K562 (cell line): ENCODE data around the gene PARD3. TPM values are rescaled to one million over a fixed set of nuclear protein-coding genes. Genes with fewer than 3 reads are reported as not detected.

Experiments used
- ATAC-seq: fragments of 200-7000 bp; cut with Tn5 transposase; 3 replicates; pipeline ENCODE4 v1.9.1; 2020; ENCODE audit warnings: moderate library complexity
- BruUV-seq: library from RNA; stranded (reverse); fragments of 400-500 nt; replicated peaks from 2 replicates; lab custom pipeline; 2021; lab: Mats Ljungman, UMichigan
- CTCF ChIA-PET: fragments of 300-600 bp; formaldehyde crosslinking; extraction: SDS; loops from one replicate; lab custom pipeline; 2021; ENCODE audit warnings: low intra/inter-chr PET ratio; lab: Yijun Ruan, JAX
- POLR2A ChIA-PET: fragments of 300-600, 350-650 bp; sonication (Branson Sonifier 250); formaldehyde crosslinking; extraction: SDS; loops from one replicate; lab custom pipeline; 2021; ENCODE audit warnings: antibody characterized with exemption, inconsistent platforms; lab: Yijun Ruan, JAX
- DNase-seq, 4 experiments: peaks; one replicate each; pipeline versions ENCODE4 v3.0.0 to v3.0.0-alpha.2; 2011 to 2018; ENCODE audit warnings: low spot score in 3 of 4, mixed read lengths in 3 of 4; ENCODE audit errors: extremely low read depth in 1 of 4
- FAIRE-seq: peaks from 2 replicates; lab custom pipeline; 2011; peaks lifted over from hg19 to GRCh38; lab: Jason Lieb, UNC
- H2AFZ ChIP-seq: 2 replicates; pipeline ENCODE4 v1.6.0; 2011; ENCODE audit warnings: low read depth, low read length, control low read depth, inconsistent platforms
- H3K27ac ChIP-seq: fragments of 200-600 bp; 3 replicates; pipeline ENCODE4 v1.8.0; 2011; ENCODE audit warnings: low read depth, mild to moderate bottlenecking, control low read depth, inconsistent platforms, low read length, moderate library complexity, mixed read lengths; ENCODE audit errors: extremely low read depth
- H3K27me3 ChIP-seq, 2 experiments: fragments of 300-600 bp in 1 of 2; 2 replicates in 1 of 2; 3 replicates in 1 of 2; pipeline versions ENCODE4 v1.6.0 to v1.8.0; 2011; ENCODE audit warnings: inconsistent platforms in 2 of 2, low read length in 2 of 2, mild to moderate bottlenecking in 1 of 2, mixed read lengths in 1 of 2, moderate library complexity in 1 of 2; ENCODE audit not compliant: control insufficient read depth in 2 of 2, insufficient read depth in 2 of 2
- H3K36me3 ChIP-seq: fragments of 300-600 bp; 3 replicates; pipeline ENCODE4 v1.8.0; 2011; ENCODE audit warnings: mild to moderate bottlenecking, low read length, inconsistent platforms; ENCODE audit not compliant: control insufficient read depth, insufficient read depth
- H3K4me1 ChIP-seq, 2 experiments: fragments of 200-600 bp in 1 of 2; replicated peaks in 1 of 2; 2 replicates in 1 of 2; 3 replicates in 1 of 2; pipeline versions ENCODE4 v1.5.1 to v1.8.0; 2011; ENCODE audit warnings: inconsistent platforms in 2 of 2, low read length in 2 of 2, mild to moderate bottlenecking in 1 of 2, mixed read lengths in 1 of 2, moderate library complexity in 1 of 2; ENCODE audit not compliant: control insufficient read depth in 2 of 2, insufficient read depth in 2 of 2
- H3K4me2 ChIP-seq: 2 replicates; pipeline ENCODE4 v1.6.1; 2011; ENCODE audit warnings: low read length, control low read depth, inconsistent platforms, mixed read lengths; ENCODE audit not compliant: insufficient read depth
- H3K4me3 ChIP-seq: fragments of 200-600 bp; sonication (generic), shearing (Covaris generic); 2 replicates; pipeline ENCODE4 v1.5.1; 2016; ENCODE audit warnings: control low read depth, inconsistent platforms
- H3K79me2 ChIP-seq: fragments of 200-600 bp; 3 replicates; pipeline ENCODE4 v1.8.0; 2011; ENCODE audit warnings: low read length, inconsistent platforms; ENCODE audit not compliant: control insufficient read depth, insufficient read depth
- H3K9ac ChIP-seq, 2 experiments: 2 replicates each; pipeline versions ENCODE4 v1.6.0 to v1.6.1; 2011; ENCODE audit warnings: low read depth in 2 of 2, low read length in 2 of 2, control low read depth in 1 of 2, inconsistent platforms in 1 of 2, mild to moderate bottlenecking in 1 of 2, mixed read lengths in 1 of 2; ENCODE audit not compliant: insufficient read depth in 1 of 2
- H3K9me1 ChIP-seq: one replicate; pipeline ENCODE4 v1.6.0; 2011; ENCODE audit warnings: inconsistent platforms, mild to moderate bottlenecking, low read length, moderate library complexity; ENCODE audit not compliant: control insufficient read depth, insufficient read depth
- H3K9me3 ChIP-seq: replicated peaks from 2 replicates; pipeline ENCODE4 v1.5.1; 2011; ENCODE audit warnings: low read depth, low read length, inconsistent platforms; ENCODE audit not compliant: control insufficient read depth, insufficient read depth
- H4K20me1 ChIP-seq: replicated peaks from 2 replicates; pipeline ENCODE4 v1.6.1; 2011; ENCODE audit warnings: low read length, inconsistent platforms, mixed read lengths; ENCODE audit not compliant: control insufficient read depth, insufficient read depth
- ARID3B ChIP-seq: fragments of 250-450 bp; sonication (Bioruptor Pico); IDR thresholded peaks from 2 replicates; pipeline ENCODE4 v1.4.0; 2020; ENCODE audit warnings: borderline replicate concordance
- CHCHD3 ChIP-seq: fragments of 250-450 bp; sonication (Bioruptor Pico); IDR thresholded peaks from 2 replicates; pipeline ENCODE4 v2.1.2; 2022; ENCODE audit warnings: mild to moderate bottlenecking
- DPF2 ChIP-seq: fragments of 450-650 bp; IDR thresholded peaks from 2 replicates; pipeline ENCODE4 v1.6.1; 2016
- KLF10 ChIP-seq: fragments of 250-450 bp; sonication (Bioruptor Pico); IDR thresholded peaks from 2 replicates; pipeline ENCODE4 v1.6.1; 2021; ENCODE audit warnings: matching md5 sums
- SOX6 ChIP-seq: fragments of 450-650 bp; IDR thresholded peaks from 2 replicates; pipeline ENCODE4 v1.6.1; 2014; ENCODE audit warnings: mild to moderate bottlenecking
- UBTF ChIP-seq, 2 experiments: IDR thresholded peaks; 2 replicates each; pipeline ENCODE4 v1.6.1; 2012; ENCODE audit warnings: improper control_type of control experiment in 2 of 2, low read depth in 2 of 2, low read length in 2 of 2, borderline replicate concordance in 1 of 2
- WGBS: fragments of 100-300 bp; shearing (Covaris generic); methylation state at CpG from one replicate; pipeline ENCODE4 v1.1.6; 2016; ENCODE audit warnings: low coverage, mixed read lengths; ENCODE audit not compliant: insufficient coverage; ENCODE audit errors: missing lambda C conversion rate; 5-methylcytosine and 5-hydroxymethylcytosine counted together
- in situ Hi-C: fragments of 300-500 bp; cut with MboI; formaldehyde crosslinking; loops from 4 replicates; pipeline ENCODE4 v1.15.0; 2018; ENCODE audit warnings: inconsistent platforms, mixed read lengths
- intact Hi-C: fragments of 100-400 bp; cut with micrococcal nuclease; formaldehyde crosslinking; loops from 2 replicates; pipeline ENCODE4 v1.14.2; 2022
- polyA plus RNA-seq, 8 experiments: library from polyadenylated mRNA; depleted of rRNA in 4 of 8; stranded (reverse) in 5 of 8; unstranded in 3 of 8; fragments of >200 nt; fragmentation: Nextera tagmentation in 2 of 8; fragmentation: Illumina TruSeq in 1 of 8; extraction: Ambion mirVana in 2 of 8; extraction: Trizol in 1 of 8; gene quantifications; 2 replicates each; pipeline versions ENCODE4 v1.2.1 to v1.2.3, GENCODE V29; 2011 to 2014; ENCODE audit warnings: inconsistent platforms in 1 of 8, missing spikeins in 1 of 8
- total RNA-seq, 7 experiments: library from RNA; depleted of rRNA in 6 of 7; stranded (reverse); fragments of >200 nt in 6 of 7; fragmentation: Illumina TruSeq in 2 of 7; extraction: Trizol in 2 of 7; gene quantifications; 2 replicates each; pipeline versions ENCODE4 v1.2.1 to v1.2.3, GENCODE V29; 2011 to 2021; ENCODE audit warnings: low replicate concordance in 1 of 7
- TF ChIP-seq, protein P1 (sequence below), 2 experiments: fragments of 450-650 bp; IDR thresholded peaks; 2 replicates each; pipeline ENCODE4 v1.6.1; 2016
- TF ChIP-seq, protein P2 (sequence below): IDR thresholded peaks from 3 replicates; pipeline ENCODE4 v1.6.1; 2011; ENCODE audit warnings: borderline replicate concordance, mild to moderate bottlenecking; ENCODE audit not compliant: insufficient read length, insufficient read depth

PARD3 gene
- total and polyA plus RNA-seq, 9 of the 15 experiments (the other 6 are each of a cell fraction or from before 2014, with no cell fraction given), result 2.7 to 11.7 (median 7.7) TPM

DNA sequence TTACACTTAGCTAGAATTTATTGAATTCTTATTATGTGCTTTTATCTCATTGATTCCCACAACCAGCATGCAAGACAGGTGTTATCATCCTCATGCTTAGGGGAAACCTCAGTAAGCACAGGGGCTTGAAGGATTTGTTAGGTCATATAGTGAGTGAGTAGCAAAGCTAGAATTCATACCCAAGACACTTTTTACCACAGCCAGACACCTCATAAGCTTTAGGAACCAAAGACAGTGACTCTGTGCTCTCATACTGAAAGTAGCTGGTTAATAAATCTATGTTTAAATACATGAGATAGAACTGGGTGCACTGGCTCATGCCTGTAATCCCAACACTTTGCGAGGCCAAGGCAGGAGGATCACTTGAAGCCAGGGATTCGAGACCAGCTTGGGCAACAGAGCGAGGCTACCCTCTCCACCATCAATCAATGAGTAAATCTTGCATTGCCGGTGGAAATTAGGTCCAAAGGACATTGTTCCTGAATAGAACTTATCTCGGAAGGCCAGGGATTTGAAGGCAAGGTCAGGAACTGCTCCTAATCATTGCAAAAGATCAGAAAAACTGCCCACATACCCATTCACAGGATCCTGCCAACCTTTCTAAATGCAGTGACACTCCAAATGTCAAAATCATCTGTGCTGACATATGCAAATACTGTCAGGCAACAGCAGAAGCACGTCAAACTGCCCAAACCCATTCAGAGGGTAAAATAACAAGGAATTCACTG lies 523.5 kb downstream of the PARD3 start:
- Histone ChIP-seq H3K79me2 (no peaks in the 10 kb centered on the region), H2AFZ (no peak overlapping the region), H4K20me1 (no peaks in the 10 kb centered on the region), H3K9me3 (no peaks in the 10 kb centered on the region), H3K9me1 (no peaks in the 10 kb centered on the region), H3K36me3 (no peaks in the 10 kb centered on the region), H3K4me1 (no peaks in the 10 kb centered on the region), H3K4me2 (no peak overlapping the region), H3K27ac (no peak overlapping the region), H3K9ac (no peak overlapping the region), H3K4me3 (no peak overlapping the region), H3K27me3 (no peaks in the 10 kb centered on the region)
- WGBS, result 4% methylated on average over 6 of the region's 6 CpGs
- no peak for DNase-seq
- no peak for ATAC-seq
- intact Hi-C loops (no loop called here), in situ Hi-C loops (no loop called here)
- no peak for FAIRE-seq
- POLR2A ChIA-PET, result no interaction called here
- no TSS peak for BruUV-seq
- CTCF ChIA-PET, result no interaction called here
- no peak for TF ChIP-seq CHCHD3 (CRISPR knock-in tag)
- TF ChIP-seq SOX6, result no peak
- TF ChIP-seq KLF10 (CRISPR knock-in tag), result no peak
- TF ChIP-seq, protein P1, sequence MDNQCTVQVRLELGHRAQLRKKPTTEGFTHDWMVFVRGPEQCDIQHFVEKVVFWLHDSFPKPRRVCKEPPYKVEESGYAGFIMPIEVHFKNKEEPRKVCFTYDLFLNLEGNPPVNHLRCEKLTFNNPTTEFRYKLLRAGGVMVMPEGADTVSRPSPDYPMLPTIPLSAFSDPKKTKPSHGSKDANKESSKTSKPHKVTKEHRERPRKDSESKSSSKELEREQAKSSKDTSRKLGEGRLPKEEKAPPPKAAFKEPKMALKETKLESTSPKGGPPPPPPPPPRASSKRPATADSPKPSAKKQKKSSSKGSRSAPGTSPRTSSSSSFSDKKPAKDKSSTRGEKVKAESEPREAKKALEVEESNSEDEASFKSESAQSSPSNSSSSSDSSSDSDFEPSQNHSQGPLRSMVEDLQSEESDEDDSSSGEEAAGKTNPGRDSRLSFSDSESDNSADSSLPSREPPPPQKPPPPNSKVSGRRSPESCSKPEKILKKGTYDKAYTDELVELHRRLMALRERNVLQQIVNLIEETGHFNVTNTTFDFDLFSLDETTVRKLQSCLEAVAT (IDR thresholded peaks at IDR 0.05), result no peak
- no peak for TF ChIP-seq DPF2
- TF ChIP-seq UBTF (IDR thresholded peaks at IDR 0.05; ENCODE audit: borderline replicate concordance in 1 of 2, low read depth in 2 of 2, low read length in 2 of 2), result no peak
- no peak for TF ChIP-seq ARID3B (CRISPR knock-in tag)
- TF ChIP-seq, protein P2, sequence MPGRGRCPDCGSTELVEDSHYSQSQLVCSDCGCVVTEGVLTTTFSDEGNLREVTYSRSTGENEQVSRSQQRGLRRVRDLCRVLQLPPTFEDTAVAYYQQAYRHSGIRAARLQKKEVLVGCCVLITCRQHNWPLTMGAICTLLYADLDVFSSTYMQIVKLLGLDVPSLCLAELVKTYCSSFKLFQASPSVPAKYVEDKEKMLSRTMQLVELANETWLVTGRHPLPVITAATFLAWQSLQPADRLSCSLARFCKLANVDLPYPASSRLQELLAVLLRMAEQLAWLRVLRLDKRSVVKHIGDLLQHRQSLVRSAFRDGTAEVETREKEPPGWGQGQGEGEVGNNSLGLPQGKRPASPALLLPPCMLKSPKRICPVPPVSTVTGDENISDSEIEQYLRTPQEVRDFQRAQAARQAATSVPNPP, result no peak
